Pons (tissue), 1 donor: ENCODE measurements around the gene ARL6.
"Not testable (repeated sequence)": the region's sequence is repeated elsewhere in the genome, so short reads cannot be mapped to it uniquely, and the experiment has no call there.

Source experiments
- DNase-seq: peaks from one replicate; pipeline ENCODE4 v3.0.0-alpha.2; 2016; ENCODE audit warnings: low spot score

ARL6 gene

DNA sequence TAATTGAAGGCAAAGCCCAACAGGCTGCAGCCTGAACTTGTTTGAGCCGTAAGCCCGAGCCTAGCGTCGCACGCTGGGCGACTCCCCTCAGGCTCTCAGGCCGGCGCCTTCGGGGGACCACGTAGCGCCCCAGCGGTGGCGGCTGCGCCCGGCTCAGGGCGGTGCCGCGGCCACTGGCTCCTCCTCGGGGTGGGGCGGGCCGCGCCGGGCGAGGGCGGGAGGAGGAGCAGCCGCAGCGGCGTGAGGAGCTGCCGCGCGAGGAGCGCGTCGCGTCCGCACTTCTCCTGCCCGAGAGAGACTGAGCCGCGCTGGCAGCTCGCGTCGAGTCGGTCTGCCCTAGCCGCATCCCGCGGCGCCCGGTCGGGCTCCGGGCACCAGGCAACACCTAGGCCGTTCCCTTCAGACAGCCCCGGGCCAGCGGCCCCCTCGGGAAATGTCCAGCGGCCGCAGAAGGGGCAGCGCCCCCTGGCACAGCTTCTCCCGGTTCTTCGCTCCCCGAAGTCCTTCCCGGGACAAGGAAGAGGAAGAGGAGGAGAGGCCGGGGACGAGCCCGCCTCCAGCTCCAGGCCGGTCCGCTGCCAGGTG is 57.3 kb downstream of the ARL6 start, which contains the start of gene CRYBG3:
Gene CRYBG3, plus strand, starts transcription at position 238 of the 585 bp plus-strand sequence. Its CDS starts 196 bp downstream, at position 434.
- peak; percentile 81 for DNase-seq

DNA sequence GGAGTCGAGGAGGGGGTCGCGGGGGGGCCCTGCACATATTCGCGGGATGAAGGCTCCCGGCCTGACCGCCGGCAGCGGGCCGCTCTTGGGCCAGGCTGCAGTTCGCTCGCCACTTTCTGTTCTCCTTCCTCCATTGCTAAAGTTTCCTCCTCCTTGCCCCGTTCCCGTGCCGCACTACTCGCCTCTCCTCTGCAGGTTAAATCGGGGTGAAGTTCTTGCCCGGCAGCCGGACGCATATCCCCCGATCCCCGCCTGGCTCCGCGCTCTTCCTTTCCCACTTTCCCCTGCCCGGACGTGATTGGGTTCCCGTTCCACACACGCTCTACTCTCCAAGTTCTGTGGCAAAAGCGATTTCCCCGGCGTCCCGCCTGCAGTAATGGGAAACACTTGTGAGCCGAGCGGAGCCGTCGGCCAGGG is 57.8 kb downstream of the ARL6 start:
- DNase-seq, result peak; percentile 67

GRCh38 chr3:97823046-97824004 is 58.8 kb downstream of the ARL6 start:
- peak; percentile 69 for DNase-seq

DNA sequence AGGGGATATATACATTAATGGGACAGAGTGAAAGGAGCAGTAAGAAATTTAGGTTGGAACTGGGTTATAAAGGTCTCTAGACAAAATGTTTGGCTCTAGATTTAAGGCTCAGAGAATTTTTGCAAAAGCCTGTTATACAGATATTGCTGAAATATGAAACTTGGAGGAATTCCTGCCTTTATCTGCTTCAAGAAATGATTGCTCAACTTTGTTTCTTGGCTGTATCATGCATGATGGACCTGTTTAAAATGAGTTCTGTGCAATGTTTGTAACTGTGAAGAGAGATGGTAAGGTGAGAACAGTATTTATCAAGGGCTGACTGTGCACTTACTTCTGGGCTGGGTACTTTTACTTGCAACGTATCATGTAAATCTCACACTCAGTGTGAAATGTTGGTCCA is 60.5 kb downstream of the ARL6 start:
- DNase-seq, result peak; percentile 42

GRCh38 chr3:97827741-97828471 is 63.3 kb downstream of the ARL6 start:
- DNase-seq, result peak; percentile 96

GRCh38 chr3:97829198-97829597 is 64.6 kb downstream of the ARL6 start:
- DNase-seq, result no peak

GRCh38 chr3:97830638-97831037 is 66.1 kb downstream of the ARL6 start:
- DNase-seq, result peak; percentile 16

DNA sequence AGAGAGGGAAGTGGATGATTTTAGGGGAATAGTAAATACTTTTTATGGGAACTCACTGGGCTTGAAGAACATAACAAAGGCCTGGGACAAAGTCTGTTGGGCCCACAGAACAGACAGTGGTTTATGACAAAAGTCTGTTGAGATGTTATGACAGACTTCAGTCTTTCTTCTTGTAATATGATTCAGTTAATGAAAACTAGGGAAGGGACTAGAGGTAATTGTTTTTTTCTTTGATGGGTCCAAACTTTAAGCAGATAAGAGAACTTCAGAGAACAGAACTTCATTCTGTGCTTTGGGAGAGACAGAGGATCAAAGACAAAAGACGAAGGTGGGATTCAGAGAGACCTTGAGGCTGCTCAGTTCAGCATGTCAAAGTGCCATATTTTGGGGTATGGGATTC is 66.6 kb downstream of the ARL6 start:
- DNase-seq, result no peak

- DNase-seq, result not testable (repeated sequence)
Observed at GRCh38 chr3:97833184-97833583, 68.6 kb downstream of the ARL6 start.

DNA sequence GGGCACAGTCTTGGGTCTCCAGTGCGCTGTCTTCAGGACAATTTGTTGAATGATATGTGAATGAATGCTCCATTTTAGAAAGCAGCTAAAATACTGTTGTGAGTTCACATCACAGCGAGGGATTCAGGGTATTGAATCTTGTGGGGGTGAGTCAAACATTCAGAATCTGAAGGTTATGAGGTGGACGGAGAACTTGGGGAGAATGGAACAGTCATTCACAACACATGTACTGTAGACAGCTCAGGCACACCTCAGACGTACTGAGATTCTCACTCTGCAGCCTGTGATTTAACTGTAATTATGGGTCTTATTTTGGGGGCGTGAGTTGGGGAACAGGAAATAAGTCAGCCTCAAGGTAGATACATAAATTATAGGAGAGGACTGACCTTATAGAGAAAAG is 71.2 kb downstream of the ARL6 start:
- no peak for DNase-seq

GRCh38 chr3:97838393-97838792 is 73.8 kb downstream of the ARL6 start:
- DNase-seq, result no peak

DNA sequence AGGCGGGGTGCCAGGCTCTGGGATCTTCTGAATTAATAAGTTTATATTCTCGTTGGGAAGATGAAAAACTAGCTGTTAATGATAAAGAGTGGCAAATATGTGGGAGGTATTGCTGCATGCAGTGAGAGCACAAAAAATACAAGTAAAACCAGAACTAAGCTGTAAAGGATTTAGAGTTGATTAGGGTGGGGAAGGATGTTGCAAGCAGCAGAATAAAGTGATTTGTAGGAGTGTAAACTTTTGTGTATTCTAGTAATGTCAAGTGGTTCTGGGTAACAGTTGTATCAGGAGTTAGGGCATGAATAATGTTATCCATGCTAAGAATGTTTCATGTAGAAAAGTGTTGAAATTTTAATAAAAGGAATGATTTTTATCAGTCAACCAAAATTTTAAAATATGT is 75.4 kb downstream of the ARL6 start:
- DNase-seq, result no peak

GRCh38 chr3:97841304-97841703 is 76.7 kb downstream of the ARL6 start:
- DNase-seq, result no peak

DNA sequence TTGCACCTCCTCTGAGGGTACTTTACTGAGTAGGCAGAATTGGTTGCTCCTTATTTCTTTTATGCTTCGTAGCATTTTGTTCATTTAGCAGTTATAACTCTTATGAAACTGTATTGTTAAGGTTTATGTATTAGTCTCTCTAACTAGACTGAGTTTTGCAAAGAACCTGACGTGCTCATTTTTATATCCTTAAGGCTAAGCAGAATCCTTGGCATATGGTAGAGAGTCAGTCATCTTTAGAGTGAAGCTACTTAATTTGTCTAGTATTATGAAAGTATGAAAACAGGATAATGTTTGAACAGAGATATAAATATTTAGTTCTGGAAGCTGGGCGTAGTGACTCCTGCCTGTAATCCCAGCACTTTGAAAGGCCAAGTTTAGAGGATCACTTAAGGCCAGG is 77.4 kb downstream of the ARL6 start:
- DNase-seq, result no peak

DNA sequence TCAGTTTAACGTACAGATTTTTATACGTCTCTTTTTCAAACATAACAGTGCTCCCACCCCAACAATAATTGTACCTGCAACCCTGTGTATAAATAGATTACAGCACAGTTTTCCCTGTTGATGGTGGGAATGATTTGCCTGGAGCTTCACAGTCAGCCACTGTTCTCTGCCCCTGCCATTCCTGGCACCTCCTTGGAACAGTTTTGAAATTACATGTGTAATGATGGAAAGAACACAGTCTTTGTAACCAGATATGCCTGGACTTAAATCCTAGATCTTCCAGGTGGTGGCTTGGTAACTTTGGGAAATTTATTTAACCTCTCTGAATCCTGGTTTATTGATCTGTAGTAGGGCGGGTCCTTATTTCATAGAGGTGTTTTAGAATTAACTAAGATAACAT is 84.2 kb downstream of the ARL6 start:
- DNase-seq, result no peak
